A172 (cell line): ENCODE data around the gene CCR7. TPM values are rescaled to one million over a fixed set of nuclear protein-coding genes. Genes with fewer than 3 reads are reported as not detected.

ENCODE experiments used
- DNase-seq: peaks from one replicate; pipeline ENCODE4 v3.0.0-alpha.2; 2015; ENCODE audit warnings: low spot score
- total RNA-seq: library from RNA; depleted of rRNA; stranded (reverse); fragments of >200 nt; shearing (Covaris generic); gene quantifications from 2 replicates; pipeline ENCODE4 v1.2.3, GENCODE V29; 2014

CCR7 gene
- total RNA-seq, 1 experiment from 2014 or later = not detected

- no peak for DNase-seq
Measured at GRCh38 chr17:40535924-40536294, 29.4 kb downstream of the CCR7 start.

GRCh38 chr17:40535438-40535837 is 29.8 kb downstream of the CCR7 start:
- no peak for DNase-seq

- no peak for DNase-seq
Measured at GRCh38 chr17:40534371-40535189, 30.7 kb downstream of the CCR7 start.

GRCh38 chr17:40533896-40534295 is 31.4 kb downstream of the CCR7 start:
- DNase-seq = no peak

GRCh38 chr17:40532520-40533253 is 32.6 kb downstream of the CCR7 start:
- DNase-seq = no peak

GRCh38 chr17:40531051-40531991 is 34.0 kb downstream of the CCR7 start:
- DNase-seq = no peak

- no peak for DNase-seq
Measured at GRCh38 chr17:40530531-40530994, 34.7 kb downstream of the CCR7 start.

- DNase-seq = no peak
Measured at GRCh38 chr17:40529991-40530390, 35.3 kb downstream of the CCR7 start.

- no peak for DNase-seq
Measured at GRCh38 chr17:40528692-40529417, 36.4 kb downstream of the CCR7 start.

- DNase-seq = no peak
Measured at GRCh38 chr17:40526668-40527067, 38.6 kb downstream of the CCR7 start.

- no peak for DNase-seq
Measured at GRCh38 chr17:40525294-40525693, 40.0 kb downstream of the CCR7 start.

GRCh38 chr17:40524243-40524965 is 40.9 kb downstream of the CCR7 start:
- no peak for DNase-seq

- DNase-seq = no peak
Measured at GRCh38 chr17:40522961-40523310, 42.3 kb downstream of the CCR7 start.

GRCh38 chr17:40522250-40522960 is 42.9 kb downstream of the CCR7 start:
- no peak for DNase-seq

GRCh38 chr17:40520991-40521453 is 44.2 kb downstream of the CCR7 start:
- no peak for DNase-seq

- DNase-seq = no peak
Measured at GRCh38 chr17:40519089-40519775, 46.0 kb downstream of the CCR7 start.

GRCh38 chr17:40518401-40519088 is 46.7 kb downstream of the CCR7 start:
- DNase-seq = peak; percentile 93

GRCh38 chr17:40517981-40518380 is 47.3 kb downstream of the CCR7 start:
- no peak for DNase-seq

- no peak for DNase-seq
Measured at GRCh38 chr17:40517286-40517662, 48.0 kb downstream of the CCR7 start.
